ENCODE measurements around the gene UFM1. TPM values are rescaled to one million over a fixed set of nuclear protein-coding genes. Genes with fewer than 3 reads are reported as not detected.
"Not testable (repeated sequence)": the region's sequence is repeated elsewhere in the genome, so short reads cannot be mapped to it uniquely, and the experiment has no call there.

Gene UFM1
- total RNA-seq (ENCODE audit: low replicate concordance) = 50.6 and 63.5 TPM in 2 replicates
- long read RNA-seq, transcript UFM1-201 (6 exons, 3,138 nt) = major isoform, 229 of 311 reads
- long read RNA-seq, transcript UFM1-205 (3 exons, 777 nt) = minor isoform, 20 of 311 reads
- long read RNA-seq, partial matches to known transcripts = 11 of 311 reads
- long read RNA-seq, other reads (novel, unspliced or antisense) = 45 of 311 reads

GRCh38 chr13:38349390-38350113 is at the start of gene UFM1:
TSS of gene UFM1 (plus strand) at chr13:38349851. CDS start at chr13:38349920, 69 bp downstream.
- no peaks in the 10 kb centered on the region for H3K27me3 Mint-ChIP-seq
- no peaks in the 10 kb centered on the region for H3K9me3 Mint-ChIP-seq
- peaks cover 14% of the 10 kb centered on the region for H3K36me3 Mint-ChIP-seq
- TF ChIP-seq CTCF (conservative IDR thresholded peaks at IDR 0.05) = no peak
- peak within 1 kb of the TSS; percentile 99 for H3K27ac Mint-ChIP-seq
- H3K4me1 Mint-ChIP-seq (ENCODE audit: unreplicated experiment) = peaks cover 19% of the 10 kb centered on the region
- DNase-seq (ENCODE audit: extremely low spot score, unreplicated experiment) = peak; percentile 87
- peak within 1 kb of the TSS; percentile 94 for H3K4me3 Mint-ChIP-seq

- Mint-ChIP-seq H3K9me3 (no peaks in the 10 kb centered on the region), H3K27me3 (no peaks in the 10 kb centered on the region), H3K36me3 (no peaks in the 10 kb centered on the region), H3K4me3 (no peak overlapping the region), H3K4me1 (ENCODE audit: unreplicated experiment) (no peaks in the 10 kb centered on the region), H3K27ac (no peak overlapping the region)
- TF ChIP-seq CTCF (conservative IDR thresholded peaks at IDR 0.05) = no peak
- no peak for DNase-seq (ENCODE audit: extremely low spot score, unreplicated experiment)
Measured at GRCh38 chr13:38301236-38301635, 48.4 kb upstream of the UFM1 start.

- Mint-ChIP-seq H3K4me3 (no peak overlapping the region), H3K27ac (no peak overlapping the region), H3K9me3 (peaks cover 5% of the 10 kb centered on the region), H3K27me3 (no peaks in the 10 kb centered on the region), H3K4me1 (ENCODE audit: unreplicated experiment) (no peaks in the 10 kb centered on the region), H3K36me3 (peaks cover 4% of the 10 kb centered on the region)
- DNase-seq (ENCODE audit: extremely low spot score, unreplicated experiment) = no peak
- TF ChIP-seq CTCF (conservative IDR thresholded peaks at IDR 0.05) = no peak
Measured at GRCh38 chr13:38303816-38304320, 45.8 kb upstream of the UFM1 start.

- H3K27ac Mint-ChIP-seq = peak overlapping the region; percentile 90
- no peak for DNase-seq (ENCODE audit: extremely low spot score, unreplicated experiment)
- peaks cover 4% of the 10 kb centered on the region for H3K36me3 Mint-ChIP-seq
- peak overlapping the region; percentile 17 for H3K4me3 Mint-ChIP-seq
- H3K27me3 Mint-ChIP-seq = no peaks in the 10 kb centered on the region
- H3K4me1 Mint-ChIP-seq (ENCODE audit: unreplicated experiment) = no peaks in the 10 kb centered on the region
- TF ChIP-seq CTCF (conservative IDR thresholded peaks at IDR 0.05) = no peak
- peaks cover 5% of the 10 kb centered on the region for H3K9me3 Mint-ChIP-seq
Measured at GRCh38 chr13:38308736-38309135, 40.9 kb upstream of the UFM1 start.

- Mint-ChIP-seq H3K36me3 (peaks cover 4% of the 10 kb centered on the region), H3K4me3 (no peak overlapping the region), H3K4me1 (ENCODE audit: unreplicated experiment) (no peaks in the 10 kb centered on the region), H3K27me3 (no peaks in the 10 kb centered on the region), H3K27ac (peak overlapping the region; percentile 90), H3K9me3 (peaks cover 5% of the 10 kb centered on the region)
- DNase-seq (ENCODE audit: extremely low spot score, unreplicated experiment) = no peak
- no peak for TF ChIP-seq CTCF (conservative IDR thresholded peaks at IDR 0.05)
Measured at GRCh38 chr13:38309397-38309796, 40.3 kb upstream of the UFM1 start.

GRCh38 chr13:38311175-38311574 is 38.5 kb upstream of the UFM1 start:
- not testable (repeated sequence) for H3K36me3 Mint-ChIP-seq; H3K4me3 Mint-ChIP-seq; H3K4me1 Mint-ChIP-seq (ENCODE audit: unreplicated experiment); DNase-seq (ENCODE audit: extremely low spot score, unreplicated experiment); H3K27me3 Mint-ChIP-seq; H3K27ac Mint-ChIP-seq; H3K9me3 Mint-ChIP-seq

Data from type B pancreatic cell (in vitro differentiated cells).